ENCODE measurements around the gene NUB1.

The NUB1 gene

DNA sequence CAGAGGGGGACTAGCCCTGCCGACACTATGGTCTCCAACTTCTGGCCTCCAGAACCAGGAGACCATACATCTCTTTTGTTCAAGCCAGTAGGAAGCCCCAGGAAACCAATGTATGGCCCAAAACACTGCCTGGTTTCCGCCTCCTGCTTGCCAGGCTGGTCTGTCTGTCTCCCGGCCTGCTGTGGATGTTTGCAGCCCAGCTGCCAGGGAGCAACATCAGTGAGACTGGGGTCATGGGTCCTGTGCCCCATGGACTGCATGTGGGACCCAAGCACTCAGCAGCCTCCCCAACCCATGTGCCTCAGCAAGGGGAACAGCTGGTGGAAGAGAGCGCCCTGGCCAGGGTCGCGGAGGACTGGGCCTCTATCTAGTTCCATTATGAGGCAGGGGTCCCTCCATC is 33.4 kb upstream of the NUB1 start:
- no peak for DNase-seq (ENCODE audit: low read depth)
- H3K4me3 ChIP-seq (ENCODE audit: control insufficient read depth, low read depth, low read length), result no peak overlapping the region
- TF ChIP-seq, protein P1, sequence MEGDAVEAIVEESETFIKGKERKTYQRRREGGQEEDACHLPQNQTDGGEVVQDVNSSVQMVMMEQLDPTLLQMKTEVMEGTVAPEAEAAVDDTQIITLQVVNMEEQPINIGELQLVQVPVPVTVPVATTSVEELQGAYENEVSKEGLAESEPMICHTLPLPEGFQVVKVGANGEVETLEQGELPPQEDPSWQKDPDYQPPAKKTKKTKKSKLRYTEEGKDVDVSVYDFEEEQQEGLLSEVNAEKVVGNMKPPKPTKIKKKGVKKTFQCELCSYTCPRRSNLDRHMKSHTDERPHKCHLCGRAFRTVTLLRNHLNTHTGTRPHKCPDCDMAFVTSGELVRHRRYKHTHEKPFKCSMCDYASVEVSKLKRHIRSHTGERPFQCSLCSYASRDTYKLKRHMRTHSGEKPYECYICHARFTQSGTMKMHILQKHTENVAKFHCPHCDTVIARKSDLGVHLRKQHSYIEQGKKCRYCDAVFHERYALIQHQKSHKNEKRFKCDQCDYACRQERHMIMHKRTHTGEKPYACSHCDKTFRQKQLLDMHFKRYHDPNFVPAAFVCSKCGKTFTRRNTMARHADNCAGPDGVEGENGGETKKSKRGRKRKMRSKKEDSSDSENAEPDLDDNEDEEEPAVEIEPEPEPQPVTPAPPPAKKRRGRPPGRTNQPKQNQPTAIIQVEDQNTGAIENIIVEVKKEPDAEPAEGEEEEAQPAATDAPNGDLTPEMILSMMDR (conservative IDR thresholded peaks at IDR 0.05; ENCODE audit: control insufficient read depth, insufficient read depth, low read depth, low read length), result no peak

DNA sequence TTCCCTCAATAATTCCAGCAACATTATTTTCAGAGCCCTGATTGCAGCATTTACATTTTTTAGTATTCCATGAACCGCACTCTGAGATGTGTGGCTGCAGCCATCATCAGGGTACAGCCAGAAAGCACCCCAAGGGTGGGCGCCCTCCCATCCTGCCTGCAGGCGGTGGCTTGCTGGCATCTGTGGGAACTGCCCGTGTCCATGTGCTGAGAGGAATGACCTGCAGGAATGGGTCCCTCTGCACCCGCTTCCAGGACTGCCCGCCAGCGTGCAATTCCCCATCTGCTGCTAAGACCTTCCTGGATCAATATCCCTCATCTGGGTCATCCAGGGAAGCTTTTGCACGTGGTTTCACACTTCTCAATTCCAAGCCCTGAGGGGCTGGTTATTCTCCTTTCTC is 32.8 kb upstream of the NUB1 start:
- TF ChIP-seq, protein P1 (conservative IDR thresholded peaks at IDR 0.05; ENCODE audit: control insufficient read depth, insufficient read depth, low read depth, low read length), result no peak
- H3K4me3 ChIP-seq (ENCODE audit: control insufficient read depth, low read depth, low read length), result no peak overlapping the region
- no peak for DNase-seq (ENCODE audit: low read depth)

DNA sequence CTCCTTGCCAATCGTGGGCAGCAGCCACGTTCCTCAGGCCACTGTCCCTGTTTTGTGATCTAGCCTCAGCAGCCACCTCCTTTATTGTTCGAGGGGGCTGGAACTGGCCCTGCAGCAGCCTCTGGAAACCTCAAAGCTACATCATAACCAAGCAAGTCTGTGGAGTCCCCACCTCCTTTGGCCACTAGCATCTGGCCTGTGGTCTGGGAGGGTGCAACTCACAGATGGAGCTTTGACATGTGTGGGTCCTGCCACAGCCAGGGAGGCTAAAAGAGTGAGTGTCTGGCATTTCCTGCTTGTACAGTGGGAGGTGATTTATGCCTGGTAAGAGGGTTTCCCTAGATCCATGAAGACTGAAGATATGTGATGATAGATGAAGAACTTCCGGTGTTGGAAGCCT is 32.3 kb upstream of the NUB1 start:
- TF ChIP-seq, protein P1 (conservative IDR thresholded peaks at IDR 0.05; ENCODE audit: control insufficient read depth, insufficient read depth, low read depth, low read length), result no peak
- H3K4me3 ChIP-seq (ENCODE audit: control insufficient read depth, low read depth, low read length), result no peak overlapping the region
- DNase-seq (ENCODE audit: low read depth), result peak; percentile 66

DNA sequence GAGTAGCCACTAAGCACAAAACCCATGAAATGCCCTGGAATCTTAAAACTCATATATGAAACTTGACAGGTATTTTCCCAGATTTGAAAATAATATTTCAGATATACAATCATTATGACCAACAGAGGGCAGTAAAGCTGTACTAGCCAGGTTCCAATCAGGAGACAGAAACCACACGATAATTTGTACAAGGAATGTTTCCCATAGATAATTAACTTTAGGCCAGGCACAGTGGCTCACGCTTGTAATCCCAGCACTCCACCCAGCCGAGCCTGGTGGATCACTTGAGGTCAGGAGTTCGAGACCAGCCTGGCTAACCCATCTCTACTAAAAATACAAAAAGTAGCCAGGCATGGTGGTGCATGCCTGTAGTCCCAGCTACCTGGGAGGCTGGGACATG is 31.0 kb upstream of the NUB1 start:
- H3K4me3 ChIP-seq (ENCODE audit: control insufficient read depth, low read depth, low read length), result no peak overlapping the region
- TF ChIP-seq, protein P1 (conservative IDR thresholded peaks at IDR 0.05; ENCODE audit: control insufficient read depth, insufficient read depth, low read depth, low read length), result peak; percentile 49
- DNase-seq (ENCODE audit: low read depth), result peak; percentile 40

DNA sequence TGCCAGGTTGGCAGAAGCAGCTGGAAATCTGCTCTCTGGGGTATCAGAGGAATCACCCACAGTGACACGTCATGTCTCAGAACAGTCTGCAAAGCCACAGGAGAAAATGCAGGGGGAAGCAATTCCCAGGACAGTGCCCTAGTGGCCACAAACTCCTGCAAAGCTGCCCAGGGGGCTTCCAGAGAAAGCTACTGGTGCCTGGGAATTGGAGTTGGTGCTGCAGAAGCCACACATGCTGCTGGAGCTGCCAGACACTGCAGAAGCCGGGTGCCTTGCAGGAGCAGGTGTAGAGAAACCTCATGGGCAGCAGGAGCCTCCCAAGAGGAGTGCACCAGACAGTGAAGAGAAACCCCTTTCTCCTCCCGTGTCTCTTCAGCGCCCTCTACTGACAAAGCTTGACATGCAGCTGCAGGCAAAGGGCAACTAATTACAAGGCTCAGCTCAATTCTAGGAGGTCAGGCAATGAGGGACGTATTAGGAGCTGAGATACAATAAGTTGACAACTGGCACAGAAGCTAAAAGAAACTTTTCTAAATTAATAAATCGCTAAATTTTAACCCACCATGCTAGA is 30.2 kb upstream of the NUB1 start:
- TF ChIP-seq, protein P1 (conservative IDR thresholded peaks at IDR 0.05; ENCODE audit: control insufficient read depth, insufficient read depth, low read depth, low read length), result peak; percentile 35
- peak; percentile 28 for DNase-seq (ENCODE audit: low read depth)
- H3K4me3 ChIP-seq (ENCODE audit: control insufficient read depth, low read depth, low read length), result no peak overlapping the region

DNA sequence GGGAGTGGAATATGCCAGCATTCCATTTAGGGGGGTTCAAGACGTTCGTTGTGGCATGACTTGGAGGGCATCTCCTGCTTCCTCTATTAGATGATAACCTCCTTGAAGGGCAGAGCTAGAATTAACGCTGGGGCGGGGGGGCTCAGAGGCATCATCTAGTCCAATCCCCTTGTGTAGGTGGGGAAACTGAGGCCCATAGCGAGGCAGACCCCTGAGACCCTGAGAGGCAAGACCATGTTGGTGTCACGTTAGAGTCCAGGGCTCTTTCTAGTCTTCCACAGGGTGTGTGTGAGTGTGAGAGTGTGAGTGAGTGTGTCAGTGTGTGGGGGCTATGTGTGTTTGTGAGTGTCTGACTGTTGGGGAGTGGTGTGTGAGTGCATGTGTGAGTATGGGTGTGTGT is 29.3 kb upstream of the NUB1 start:
- DNase-seq (ENCODE audit: low read depth), result no peak
- TF ChIP-seq, protein P1 (conservative IDR thresholded peaks at IDR 0.05; ENCODE audit: control insufficient read depth, insufficient read depth, low read depth, low read length), result no peak
- no peak overlapping the region for H3K4me3 ChIP-seq (ENCODE audit: control insufficient read depth, low read depth, low read length)

All from fibroblast of mammary gland (primary cell).